SK-N-SH (cell line): ENCODE results near the gene BEND3. TPM values are rescaled to one million over a fixed set of nuclear protein-coding genes. Genes with fewer than 3 reads are reported as not detected.

ENCODE experiments used
- CTCF ChIA-PET: fragments of 300-600, 350-600 bp; formaldehyde crosslinking; extraction: SDS; loops from one replicate; lab custom pipeline; 2021; lab: Yijun Ruan, JAX
- POLR2A ChIA-PET: fragments of 350-600 bp; sonication (Branson Sonifier 250); formaldehyde crosslinking; extraction: SDS; loops from one replicate; lab custom pipeline; 2020; ENCODE audit warnings: antibody characterized with exemption, inconsistent platforms; lab: Yijun Ruan, JAX
- DNase-seq: peaks from one replicate; pipeline ENCODE4 v3.0.0; 2012
- H2AFZ ChIP-seq: fragments of 200-600 bp; sonication (generic); 2 replicates; pipeline ENCODE4 v1.8.1; 2016; ENCODE audit warnings: antibody characterized with exemption, mild to moderate bottlenecking, low read depth
- H3F3A ChIP-seq: fragments of 200-600 bp; sonication (generic); replicated peaks from 2 replicates; pipeline ENCODE3; 2016; ENCODE audit warnings: antibody characterized with exemption, mild to moderate bottlenecking; ENCODE audit not compliant: insufficient read depth
- H3K27ac ChIP-seq, 2 experiments: fragments of 200-500 bp in 1 of 2; fragments of 200-600 bp in 1 of 2; sonication (Bioruptor generic) in 1 of 2; sonication (generic), shearing (Covaris generic) in 1 of 2; 2 replicates each; pipeline versions ENCODE4 v1.5.1 to v1.6.1; 2014 to 2016; ENCODE audit warnings: low read depth in 2 of 2, inconsistent platforms in 1 of 2, low read length in 1 of 2, mild to moderate bottlenecking in 1 of 2, mixed read lengths in 1 of 2
- H3K27me3 ChIP-seq: fragments of 200-600 bp; sonication (generic), shearing (Covaris generic); 2 replicates; pipeline ENCODE4 v1.6.1; 2016; ENCODE audit warnings: mixed run types; ENCODE audit not compliant: insufficient read depth
- H3K36me3 ChIP-seq, 2 experiments: fragments of 200-500 bp in 1 of 2; fragments of 200-600 bp in 1 of 2; sonication (Bioruptor generic) in 1 of 2; sonication (generic) in 1 of 2; replicated peaks in 1 of 2; 2 replicates each; pipeline versions ENCODE3 to v1.5.1; 2014 to 2016; ENCODE audit warnings: low read length in 1 of 2, mild to moderate bottlenecking in 1 of 2; ENCODE audit not compliant: insufficient read depth in 2 of 2, control insufficient read depth in 1 of 2
- H3K4me1 ChIP-seq, 2 experiments: fragments of 200-500 bp in 1 of 2; fragments of 200-600 bp in 1 of 2; sonication (Bioruptor generic) in 1 of 2; sonication (generic), shearing (Covaris generic) in 1 of 2; 2 replicates each; pipeline versions ENCODE4 v1.5.1 to v1.6.1; 2014 to 2016; ENCODE audit warnings: low read depth in 1 of 2, low read length in 1 of 2, mixed run types in 1 of 2; ENCODE audit not compliant: insufficient read depth in 2 of 2, control insufficient read depth in 1 of 2
- H3K4me2 ChIP-seq: fragments of 200-600 bp; sonication (generic), shearing (Covaris generic); 2 replicates; pipeline ENCODE4 v1.6.1; 2017; ENCODE audit warnings: mixed run types
- H3K4me3 ChIP-seq, 2 experiments: fragments of 200-500 bp in 1 of 2; fragments of 200-600 bp in 1 of 2; sonication (Bioruptor generic) in 1 of 2; sonication (generic), shearing (Covaris generic) in 1 of 2; 2 replicates each; pipeline versions ENCODE4 v1.5.1 to v1.8.1; 2014 to 2016; ENCODE audit warnings: low read depth in 2 of 2, inconsistent platforms in 1 of 2, low read length in 1 of 2, mild to moderate bottlenecking in 1 of 2, mixed read lengths in 1 of 2, moderate library complexity in 1 of 2
- H3K79me2 ChIP-seq: fragments of 200-600 bp; sonication (generic); 2 replicates; pipeline ENCODE4 v1.8.1; 2017; ENCODE audit warnings: mild to moderate bottlenecking; ENCODE audit not compliant: insufficient read depth
- H3K9ac ChIP-seq: fragments of 200-600 bp; sonication (generic); 2 replicates; pipeline ENCODE4 v1.6.1; 2017; ENCODE audit warnings: mixed run types
- H3K9me2 ChIP-seq: fragments of 200-600 bp; sonication (generic); 2 replicates; pipeline ENCODE4 v1.6.1; 2017; ENCODE audit warnings: mixed run types
- H3K9me3 ChIP-seq: fragments of 200-600 bp; sonication (generic); 2 replicates; pipeline ENCODE4 v1.6.1; 2017; ENCODE audit warnings: mixed run types, mild to moderate bottlenecking, moderate library complexity
- H4K20me1 ChIP-seq: fragments of 200-600 bp; sonication (generic); 2 replicates; pipeline ENCODE4 v1.6.1; 2017; ENCODE audit warnings: mild to moderate bottlenecking, mixed run types; ENCODE audit not compliant: insufficient read depth
- CHD2 ChIP-seq: fragments of 150-350 bp; IDR thresholded peaks from 2 replicates; pipeline ENCODE4 v1.6.1; 2018; ENCODE audit warnings: low read length; ENCODE audit not compliant: partially characterized antibody
- CTCF ChIP-seq: fragments of 200-600 bp; sonication (generic); IDR thresholded peaks from 2 replicates; pipeline ENCODE4 v1.6.1; 2017; ENCODE audit warnings: antibody characterized with exemption, mild to moderate bottlenecking, moderate library complexity
- EZH2phosphoT487 ChIP-seq: fragments of 200-600 bp; sonication (generic); IDR thresholded peaks from 2 replicates; pipeline ENCODE4 v1.6.1; 2017; ENCODE audit warnings: low read depth, mixed run types, mild to moderate bottlenecking, antibody characterized with exemption, moderate library complexity, borderline replicate concordance
- FOXJ3 ChIP-seq: sonication (generic); formaldehyde crosslinking; IDR thresholded peaks from 2 replicates; pipeline ENCODE4 v1.5.1; 2020; ENCODE audit warnings: mild to moderate bottlenecking, missing genetic modification reagents
- FOXM1 ChIP-seq: IDR thresholded peaks from 2 replicates; pipeline ENCODE4 v1.4.0; 2012; ENCODE audit warnings: low read depth, mild to moderate bottlenecking
- GABPA ChIP-seq: IDR thresholded peaks from 2 replicates; pipeline ENCODE4 v1.4.0; 2012; ENCODE audit warnings: low read depth, mild to moderate bottlenecking
- GATA2 ChIP-seq: sonication (generic); formaldehyde crosslinking; IDR thresholded peaks from 2 replicates; pipeline ENCODE4 v1.5.0; 2020; ENCODE audit warnings: mild to moderate bottlenecking, missing genetic modification reagents
- JUND ChIP-seq: IDR thresholded peaks from 2 replicates; pipeline ENCODE4 v1.4.0; 2012
- MXI1 ChIP-seq: IDR thresholded peaks from 2 replicates; pipeline ENCODE4 v1.6.1; 2012; ENCODE audit warnings: mild to moderate bottlenecking, low read depth, low read length, improper control_type of control experiment
- NRF1 ChIP-seq: IDR thresholded peaks from 2 replicates; pipeline ENCODE4 v1.6.1; 2012; ENCODE audit warnings: low read depth, mild to moderate bottlenecking, low read length
- RAD21 ChIP-seq: IDR thresholded peaks from 2 replicates; pipeline ENCODE4 v1.6.1; 2012; ENCODE audit warnings: mild to moderate bottlenecking, low read length
- RCOR1 ChIP-seq: fragments of 150-350 bp; IDR thresholded peaks from 2 replicates; pipeline ENCODE4 v1.6.1; 2017; ENCODE audit warnings: antibody characterized with exemption, low read length
- RFX5 ChIP-seq: IDR thresholded peaks from 2 replicates; pipeline ENCODE4 v1.6.1; 2012; ENCODE audit warnings: mild to moderate bottlenecking, improper control_type of control experiment, low read length
- SMC3 ChIP-seq: IDR thresholded peaks from 2 replicates; pipeline ENCODE4 v1.6.1; 2012; ENCODE audit warnings: low read depth, low read length, improper control_type of control experiment
- TAF1 ChIP-seq: IDR thresholded peaks from 2 replicates; pipeline ENCODE4 v1.6.1; 2012; ENCODE audit warnings: low read depth, mild to moderate bottlenecking, low read length, moderate library complexity, borderline replicate concordance
- TCF12 ChIP-seq: IDR thresholded peaks from 2 replicates; pipeline ENCODE4 v1.4.0; 2012
- USF2 ChIP-seq: fragments of 150-350 bp; IDR thresholded peaks from 2 replicates; pipeline ENCODE4 v1.6.1; 2017; ENCODE audit warnings: antibody characterized with exemption, low read length, low read depth, borderline replicate concordance
- ZBTB33 ChIP-seq: IDR thresholded peaks from 2 replicates; pipeline ENCODE4 v1.4.0; 2012; ENCODE audit warnings: low read depth, borderline replicate concordance
- WGBS: methylation state at CpG from one replicate; pipeline ENCODE4 v1.1.6; 2017; ENCODE audit warnings: low lambda C conversion rate; 5-methylcytosine and 5-hydroxymethylcytosine counted together
- polyA plus RNA-seq, 3 experiments: library from polyadenylated mRNA; depleted of rRNA; stranded (reverse); fragments of >200 nt; gene quantifications; 2 replicates each; pipeline ENCODE4 v1.2.3, GENCODE V29; 2012

The BEND3 gene
- polyA plus RNA-seq, 1 of the 3 experiments (the other 2 are of a cell fraction) = 1.0 TPM

- no peaks in the 10 kb centered on the region for H3K27me3 ChIP-seq
- peaks cover 0 to 8% of the 10 kb centered on the region in 2 experiments; a peak in 2 of 4 replicates for H3K4me1 ChIP-seq
- H3K9me3 ChIP-seq = no peaks in the 10 kb centered on the region
- 83% methylated on average over 12 of the region's 12 CpGs for WGBS
- no peak overlapping the region for H3K4me3 ChIP-seq
- H3K4me2 ChIP-seq = no peak overlapping the region
- CTCF ChIA-PET = interaction anchor here (1.1 to 1.5 kb wide), 4 partner anchors 13 to 694 kb away, joined by 3 to 5 read pairs (median 3); no protein-coding TSS in a partner anchor
- H3K36me3 ChIP-seq = no peaks in the 10 kb centered on the region
- H4K20me1 ChIP-seq = no peaks in the 10 kb centered on the region
- no peaks in the 10 kb centered on the region for H3K9me2 ChIP-seq
- TF ChIP-seq MXI1 (no peak), EZH2phosphoT487 (no peak), CTCF (no peak), RCOR1 (no peak), FOXJ3 (CRISPR knock-in tag) (no peak)
- TF ChIP-seq, all 33 proteins: peak for 0
- no peak overlapping the region for H3K9ac ChIP-seq
- POLR2A ChIA-PET = no interaction called here
- no peaks in the 10 kb centered on the region for H3F3A ChIP-seq
- H3K79me2 ChIP-seq = no peaks in the 10 kb centered on the region
- DNase-seq = peak; percentile 49
- no peak overlapping the region for H2AFZ ChIP-seq
- H3K27ac ChIP-seq = peak overlapping the region in 1 of 2 experiments; percentile 16; a peak in 1 of 4 replicates
Observed at GRCh38 chr6:107154131-107154800, 39.0 kb upstream of the BEND3 start.

GRCh38 chr6:107152638-107153430 lies 37.5 kb upstream of the BEND3 start:
- Histone ChIP-seq H3K4me1 (peaks cover 0 to 8% of the 10 kb centered on the region in 2 experiments; a peak in 2 of 4 replicates), H3K4me2 (no peak overlapping the region), H3K9ac (no peak overlapping the region), H3F3A (no peaks in the 10 kb centered on the region), H3K9me3 (no peaks in the 10 kb centered on the region), H2AFZ (no peak overlapping the region), H3K4me3 (no peak overlapping the region), H3K36me3 (no peaks in the 10 kb centered on the region), H4K20me1 (no peaks in the 10 kb centered on the region), H3K9me2 (no peaks in the 10 kb centered on the region), H3K27me3 (no peaks in the 10 kb centered on the region), H3K27ac (no peak overlapping the region), H3K79me2 (no peaks in the 10 kb centered on the region)
- WGBS = 84% methylated on average over 8 of the region's 8 CpGs
- POLR2A ChIA-PET = no interaction called here
- CTCF ChIA-PET = interaction anchor here (0.6 to 1.2 kb wide), 5 partner anchors 25 to 792 kb away, joined by 3 to 5 read pairs (median 3); no protein-coding TSS in a partner anchor
- no peak for DNase-seq
- TF ChIP-seq JUND (no peak), FOXJ3 (CRISPR knock-in tag) (no peak), CHD2 (no peak), EZH2phosphoT487 (no peak), MXI1 (no peak), GATA2 (no peak), FOXM1 (no peak), USF2 (no peak), TAF1 (no peak), RFX5 (no peak), ZBTB33 (no peak), TCF12 (no peak), GABPA (no peak), NRF1 (no peak), RAD21 (no peak), SMC3 (no peak)
